ENCODE results near the gene TMEM38A. TPM values are rescaled to one million over a fixed set of nuclear protein-coding genes. Genes with fewer than 3 reads are reported as not detected.

Gene TMEM38A
- total and polyA plus RNA-seq, 9 donors, result 0.83 to 7.5 (median 3.1) TPM

DNA sequence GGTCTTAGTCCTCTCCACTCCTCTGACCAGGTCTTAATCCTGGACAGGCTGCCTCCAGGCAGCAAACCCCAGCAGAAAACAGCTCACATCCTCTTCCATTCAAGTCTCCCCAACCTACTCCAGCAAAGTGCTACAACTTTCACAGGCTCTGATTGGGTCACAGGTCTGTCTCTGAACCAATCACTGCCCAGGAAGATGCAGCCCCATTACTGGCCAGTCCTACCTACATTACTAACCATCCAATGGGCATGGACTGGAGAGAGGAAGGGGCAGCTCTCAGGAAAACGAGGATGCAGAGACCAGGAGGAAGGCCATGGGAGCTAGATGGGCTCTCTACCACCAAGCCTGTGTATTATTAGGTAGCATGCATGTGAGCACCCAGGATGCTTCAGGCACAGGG, 45.1 kb upstream of the TMEM38A start:
- TF ChIP-seq, protein P1, sequence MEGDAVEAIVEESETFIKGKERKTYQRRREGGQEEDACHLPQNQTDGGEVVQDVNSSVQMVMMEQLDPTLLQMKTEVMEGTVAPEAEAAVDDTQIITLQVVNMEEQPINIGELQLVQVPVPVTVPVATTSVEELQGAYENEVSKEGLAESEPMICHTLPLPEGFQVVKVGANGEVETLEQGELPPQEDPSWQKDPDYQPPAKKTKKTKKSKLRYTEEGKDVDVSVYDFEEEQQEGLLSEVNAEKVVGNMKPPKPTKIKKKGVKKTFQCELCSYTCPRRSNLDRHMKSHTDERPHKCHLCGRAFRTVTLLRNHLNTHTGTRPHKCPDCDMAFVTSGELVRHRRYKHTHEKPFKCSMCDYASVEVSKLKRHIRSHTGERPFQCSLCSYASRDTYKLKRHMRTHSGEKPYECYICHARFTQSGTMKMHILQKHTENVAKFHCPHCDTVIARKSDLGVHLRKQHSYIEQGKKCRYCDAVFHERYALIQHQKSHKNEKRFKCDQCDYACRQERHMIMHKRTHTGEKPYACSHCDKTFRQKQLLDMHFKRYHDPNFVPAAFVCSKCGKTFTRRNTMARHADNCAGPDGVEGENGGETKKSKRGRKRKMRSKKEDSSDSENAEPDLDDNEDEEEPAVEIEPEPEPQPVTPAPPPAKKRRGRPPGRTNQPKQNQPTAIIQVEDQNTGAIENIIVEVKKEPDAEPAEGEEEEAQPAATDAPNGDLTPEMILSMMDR (IDR thresholded peaks at IDR 0.05), result no peak
- TF ChIP-seq EP300 (IDR thresholded peaks at IDR 0.05) (no peak), POLR2A (IDR thresholded peaks at IDR 0.05) (no peak)
- no peak for DNase-seq
- no peaks in the 10 kb centered on the region for H3K27me3 ChIP-seq
- H3K27ac ChIP-seq, result no peak overlapping the region
- H3K4me1 ChIP-seq (ENCODE audit: insufficient read depth), result peaks cover 15% of the 10 kb centered on the region
- no peak overlapping the region for H3K4me3 ChIP-seq
- WGBS, 3 donors, result 30 to 47% (median 38%) methylated on average over 1 of the region's 1 CpG
- no peaks in the 10 kb centered on the region for H3K36me3 ChIP-seq
- no peaks in the 10 kb centered on the region for H3K9me3 ChIP-seq
- intact Hi-C loops (cut with DNase I), result no loop called here

- Histone ChIP-seq H3K4me1 (ENCODE audit: insufficient read depth) (peaks cover 12% of the 10 kb centered on the region), H3K27ac (no peak overlapping the region), H3K4me3 (no peak overlapping the region), H3K27me3 (no peaks in the 10 kb centered on the region), H3K36me3 (no peaks in the 10 kb centered on the region), H3K9me3 (no peaks in the 10 kb centered on the region)
- DNase-seq, result no peak
- intact Hi-C loops (cut with DNase I), result no loop called here
- WGBS, 3 donors, result 93 to 97% (median 94%) methylated on average over 7 of the region's 7 CpGs
- TF ChIP-seq, protein P1 (IDR thresholded peaks at IDR 0.05), result no peak
- TF ChIP-seq EP300 (IDR thresholded peaks at IDR 0.05), result no peak
Measured at GRCh38 chr19:16618248-16618647, 42.7 kb upstream of the TMEM38A start.

GRCh38 chr19:16619457-16619856, 41.5 kb upstream of the TMEM38A start:
- Histone ChIP-seq H3K4me3 (no peak overlapping the region), H3K9me3 (no peaks in the 10 kb centered on the region), H3K36me3 (no peaks in the 10 kb centered on the region), H3K4me1 (ENCODE audit: insufficient read depth) (peaks cover 12% of the 10 kb centered on the region), H3K27me3 (no peaks in the 10 kb centered on the region), H3K27ac (no peak overlapping the region)
- WGBS, 3 donors, result 40 to 56% (median 42%) methylated on average over 7 of the region's 7 CpGs
- TF ChIP-seq EP300 (IDR thresholded peaks at IDR 0.05) (no peak), POLR2A (IDR thresholded peaks at IDR 0.05) (no peak)
- TF ChIP-seq, protein P1 (IDR thresholded peaks at IDR 0.05), result no peak
- intact Hi-C loops (cut with DNase I), result no loop called here
- no peak for DNase-seq

DNA sequence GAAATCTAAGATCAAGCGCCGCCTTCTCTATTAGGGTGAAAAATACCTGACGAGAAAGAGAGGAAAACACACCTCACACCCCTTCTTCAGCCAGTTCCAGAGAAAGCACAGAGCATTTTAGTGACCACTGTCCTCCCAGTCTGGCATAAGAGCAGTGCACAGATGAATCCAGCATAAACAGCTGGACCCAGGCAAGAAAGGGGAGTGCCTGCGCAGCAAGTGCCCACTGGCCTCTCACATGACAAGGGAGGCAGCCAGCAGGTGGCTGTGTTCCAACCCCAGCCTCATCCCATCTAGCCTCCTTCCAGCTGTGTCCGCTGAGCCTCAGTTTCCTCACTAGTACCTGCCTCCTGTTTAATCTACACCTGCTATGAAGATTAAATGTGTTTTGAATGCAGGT, 40.9 kb upstream of the TMEM38A start:
- WGBS, 3 donors, result 81 to 85% (median 82%) methylated on average over 5 of the region's 5 CpGs
- Histone ChIP-seq H3K27me3 (no peaks in the 10 kb centered on the region), H3K4me1 (ENCODE audit: insufficient read depth) (peaks cover 12% of the 10 kb centered on the region), H3K4me3 (no peak overlapping the region), H3K27ac (no peak overlapping the region), H3K36me3 (no peaks in the 10 kb centered on the region), H3K9me3 (no peaks in the 10 kb centered on the region)
- no peak for TF ChIP-seq EP300 (IDR thresholded peaks at IDR 0.05)
- TF ChIP-seq, protein P1 (IDR thresholded peaks at IDR 0.05), result no peak
- no peak for TF ChIP-seq POLR2A (IDR thresholded peaks at IDR 0.05)
- intact Hi-C loops (cut with DNase I), result loop anchor here in 1 of 4 donors (5.0 kb wide), 1 partner anchor 33 kb away; no protein-coding TSS in a partner anchor
- peak in 1 of 5 donors; percentile 30 for DNase-seq

Data from ovary (tissue), 9 donors.